CD4-positive, alpha-beta memory T cell (primary cell): ENCODE data around the gene PTPA. TPM values are rescaled to one million over a fixed set of nuclear protein-coding genes. Genes with fewer than 3 reads are reported as not detected.

Experiments
- CTCF ChIA-PET: fragments of 350-600 bp; sonication (Branson Sonifier 250); formaldehyde crosslinking; loops from one replicate; lab custom pipeline; 2021; ENCODE audit warnings: inconsistent platforms; ENCODE audit not compliant: partially characterized antibody; lab: Charles Lee
- POLR2A ChIA-PET: fragments of 350-600 bp; sonication (Branson Sonifier 250); formaldehyde crosslinking; loops from one replicate; lab custom pipeline; 2021; ENCODE audit not compliant: partially characterized antibody; lab: Charles Lee
- DNase-seq, 5 donors: peaks; one replicate each; pipeline versions ENCODE4 v3.0.0 to v3.0.0-alpha.2; 2020 to 2022; ENCODE audit warnings: mixed read lengths in 1 of 5
- H3K27ac ChIP-seq: one replicate; pipeline ENCODE4 v1.7.0; 2013; ENCODE audit warnings: low read depth, low read length
- H3K27me3 ChIP-seq: 2 replicates; pipeline ENCODE4 v1.7.0; 2013; ENCODE audit warnings: mild to moderate bottlenecking, low read length, moderate library complexity; ENCODE audit not compliant: insufficient read depth
- H3K36me3 ChIP-seq: 2 replicates; pipeline ENCODE4 v1.7.0; 2013; ENCODE audit warnings: mild to moderate bottlenecking, low read length, moderate library complexity; ENCODE audit not compliant: insufficient read depth
- H3K4me1 ChIP-seq: 2 replicates; pipeline ENCODE4 v1.7.0; 2013; ENCODE audit warnings: mild to moderate bottlenecking, low read length, moderate library complexity; ENCODE audit not compliant: insufficient read depth
- H3K4me3 ChIP-seq, 2 donors: one replicate each; pipeline ENCODE4 v1.7.0; 2013; ENCODE audit warnings: low read length in 2 of 2, mild to moderate bottlenecking in 1 of 2
- H3K9me3 ChIP-seq, 2 donors: one replicate each; pipeline ENCODE4 v1.7.0; 2013; ENCODE audit warnings: low read length in 2 of 2, control low read depth in 1 of 2; ENCODE audit not compliant: control insufficient read depth in 1 of 2
- H3K27ac Mint-ChIP-seq, 7 donors: one replicate each; pipeline ENCODE4 v1.8.0; 2020 to 2021; ENCODE audit warnings: mixed read lengths in 7 of 7, mild to moderate bottlenecking in 6 of 7, inconsistent platforms in 3 of 7, moderate library complexity in 3 of 7
- H3K27me3 Mint-ChIP-seq, 2 donors: one replicate each; pipeline ENCODE4 v1.8.0; 2020 to 2021; ENCODE audit warnings: mixed read lengths in 2 of 2
- H3K36me3 Mint-ChIP-seq, 2 donors: one replicate each; pipeline ENCODE4 v1.8.0; 2020 to 2021; ENCODE audit warnings: mixed read lengths in 2 of 2, inconsistent platforms in 1 of 2, mild to moderate bottlenecking in 1 of 2
- H3K4me1 Mint-ChIP-seq, 4 donors: one replicate each; pipeline ENCODE4 v1.8.0; 2020 to 2021; ENCODE audit warnings: mixed read lengths in 4 of 4, mild to moderate bottlenecking in 1 of 4
- H3K4me3 Mint-ChIP-seq, 8 donors: one replicate each; pipeline ENCODE4 v1.8.0; 2020 to 2021; ENCODE audit warnings: mixed read lengths in 8 of 8, mild to moderate bottlenecking in 7 of 8, moderate library complexity in 6 of 8, inconsistent platforms in 3 of 8
- H3K9me3 Mint-ChIP-seq, 8 donors: one replicate each; pipeline ENCODE4 v1.8.0; 2020 to 2021; ENCODE audit warnings: mixed read lengths in 8 of 8, mild to moderate bottlenecking in 5 of 8, inconsistent platforms in 3 of 8, moderate library complexity in 1 of 8
- intact Hi-C: fragments of 100-400 bp; cut with micrococcal nuclease; formaldehyde crosslinking; loops from one replicate; pipeline ENCODE4 v1.15.1; 2023
- polyA plus RNA-seq, 2 donors: library from polyadenylated mRNA; unstranded; fragments of 300-500 nt; fragmentation: Illumina TruSeq; gene quantifications; one replicate each; pipeline ENCODE4 v1.2.3, GENCODE V29; 2021
- total RNA-seq, 2 experiments: library from RNA; stranded (reverse); gene quantifications; one replicate each; pipeline ENCODE4 v1.2.3, GENCODE V29; 2021

The PTPA gene
- total and polyA plus RNA-seq, 4 experiments from 2014 or later: 10.8 to 51.3 (median 31.5) TPM

DNA sequence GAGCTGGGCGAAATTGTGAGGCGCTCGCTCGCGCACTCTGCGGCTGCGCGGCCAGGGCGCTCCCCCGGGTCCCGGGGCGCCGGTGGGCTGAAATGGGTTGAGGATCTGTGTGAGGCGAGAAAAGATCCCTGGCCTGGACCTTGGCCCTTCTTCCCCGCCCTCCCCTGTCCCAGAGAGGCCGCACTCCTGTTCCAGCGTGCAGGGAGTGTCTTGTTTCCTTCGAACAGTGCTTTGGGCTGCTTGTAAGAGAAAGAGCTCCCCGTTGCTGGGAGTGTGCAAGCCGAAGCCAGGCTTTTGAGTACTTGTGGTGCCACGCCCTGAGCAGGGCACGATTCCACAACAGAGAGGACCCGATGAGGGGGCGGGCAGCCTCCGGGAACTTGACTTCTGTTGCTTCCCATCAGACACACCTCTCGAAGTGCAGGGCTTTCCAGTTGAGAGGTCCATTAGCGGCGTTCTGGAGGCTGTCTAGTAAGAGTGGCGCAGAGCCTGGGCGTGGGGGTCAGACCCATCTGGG lies 29.8 kb upstream of the PTPA start:
- peaks cover 0 to 8% of the 10 kb centered on the region in 2 donors for H3K36me3 Mint-ChIP-seq
- Histone ChIP-seq H3K4me3 (peak overlapping the region; percentile 75 to 88), H3K27ac (peak overlapping the region; percentile 69), H3K4me1 (peaks cover 23% of the 10 kb centered on the region), H3K27me3 (no peaks in the 10 kb centered on the region), H3K9me3 (no peaks in the 10 kb centered on the region), H3K36me3 (peaks cover 16% of the 10 kb centered on the region)
- POLR2A ChIA-PET: interaction anchor here (0.8 to 2.4 kb wide), 18 partner anchors 9 to 831 kb away, joined by 3 to 22 read pairs (median 4); partner anchors contain the start of genes CRAT, MIGA2, PTPA and SH3GLB2
- peak overlapping the region; percentile 24 to 97 (median 75) for H3K27ac Mint-ChIP-seq
- peak overlapping the region; percentile 86 to 96 (median 92) for H3K4me3 Mint-ChIP-seq
- H3K9me3 Mint-ChIP-seq: peaks cover 0 to 4% (median 0%) of the 10 kb centered on the region in 8 donors
- no peak for DNase-seq
- intact Hi-C loops: loop anchor here (1.0 to 2.0 kb wide), 3 partner anchors 30 to 53 kb away; partner anchors contain the start of genes MIGA2, PTPA and SH3GLB2
- peaks cover 6 to 37% (median 24%) of the 10 kb centered on the region in 4 donors for H3K4me1 Mint-ChIP-seq
- no peaks in the 10 kb centered on the region for H3K27me3 Mint-ChIP-seq
- CTCF ChIA-PET: interaction anchor here (1.5 kb wide), 1 partner anchor 59 kb away, joined by 5 read pairs; no protein-coding TSS in a partner anchor

DNA sequence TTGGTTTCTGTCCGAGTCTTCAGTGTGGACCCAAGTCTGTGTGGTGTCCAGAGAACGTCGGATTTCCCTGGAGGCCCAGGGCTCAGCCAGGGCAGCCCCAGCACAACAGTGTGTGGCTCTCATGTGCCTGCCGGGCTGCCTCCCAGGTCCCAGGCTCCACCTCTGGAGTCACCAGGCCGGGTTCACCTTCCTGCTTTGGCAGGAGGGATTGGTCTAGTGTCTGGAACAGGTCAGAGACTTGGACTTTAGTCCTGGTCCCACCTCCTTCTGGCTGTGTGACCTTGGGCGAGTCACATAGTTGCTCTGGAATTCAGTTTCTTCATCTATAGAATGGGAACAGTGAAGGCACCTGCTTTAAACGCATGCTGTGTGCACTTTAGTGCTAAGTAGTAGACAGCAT lies 27.1 kb upstream of the PTPA start:
- H3K27ac Mint-ChIP-seq: no peak overlapping the region
- Histone ChIP-seq H3K9me3 (no peaks in the 10 kb centered on the region), H3K36me3 (peaks cover 29% of the 10 kb centered on the region), H3K27me3 (no peaks in the 10 kb centered on the region), H3K4me1 (peaks cover 23% of the 10 kb centered on the region), H3K27ac (no peak overlapping the region), H3K4me3 (no peak overlapping the region)
- peaks cover 10 to 17% of the 10 kb centered on the region in 2 donors for H3K36me3 Mint-ChIP-seq
- ChIA-PET POLR2A (interaction anchor here (0.5 kb wide), 1 partner anchor 119 kb away, joined by 3 read pairs; no protein-coding TSS in a partner anchor), CTCF (no interaction called here)
- intact Hi-C loops: no loop called here
- peak overlapping the region in 1 of 8 donors; percentile 12 for H3K4me3 Mint-ChIP-seq
- H3K9me3 Mint-ChIP-seq: peaks cover 0 to 2% (median 0%) of the 10 kb centered on the region in 8 donors
- H3K27me3 Mint-ChIP-seq: no peaks in the 10 kb centered on the region
- peaks cover 6 to 37% (median 24%) of the 10 kb centered on the region in 4 donors for H3K4me1 Mint-ChIP-seq
- peak in 1 of 5 donors; percentile 6 for DNase-seq

DNA sequence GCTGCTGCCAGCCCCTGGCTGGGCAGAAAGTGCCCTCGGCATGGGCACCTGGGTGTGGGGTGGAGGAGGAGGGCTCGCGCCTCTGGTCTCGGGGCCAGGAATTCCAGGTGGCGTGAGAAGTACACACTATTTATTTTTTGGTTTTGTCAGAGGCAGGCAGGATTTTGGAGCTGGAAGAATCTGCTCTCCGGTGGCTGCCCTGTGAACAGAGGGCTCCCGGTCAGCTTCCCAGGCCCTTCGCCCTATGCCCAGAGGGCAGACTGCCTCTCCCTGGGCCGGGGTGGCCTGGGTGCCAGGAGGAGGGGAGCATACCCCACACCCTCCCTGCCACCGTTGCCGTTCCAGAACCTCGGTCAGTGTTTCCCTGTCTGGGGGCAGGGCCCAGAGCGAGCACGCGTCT lies 22.0 kb upstream of the PTPA start:
- Histone ChIP-seq H3K4me3 (no peak overlapping the region), H3K27ac (no peak overlapping the region), H3K36me3 (peaks cover 37% of the 10 kb centered on the region), H3K4me1 (no peaks in the 10 kb centered on the region), H3K9me3 (no peaks in the 10 kb centered on the region), H3K27me3 (no peaks in the 10 kb centered on the region)
- Mint-ChIP-seq H3K27ac (no peak overlapping the region), H3K27me3 (no peaks in the 10 kb centered on the region), H3K4me3 (no peak overlapping the region), H3K4me1 (peaks cover 0 to 5% (median 0%) of the 10 kb centered on the region in 4 donors), H3K36me3 (peaks cover 18 to 24% of the 10 kb centered on the region in 2 donors), H3K9me3 (no peaks in the 10 kb centered on the region)
- CTCF ChIA-PET: no interaction called here
- POLR2A ChIA-PET: no interaction called here
- peak in 1 of 5 donors; percentile 5 for DNase-seq
- intact Hi-C loops: no loop called here

DNA sequence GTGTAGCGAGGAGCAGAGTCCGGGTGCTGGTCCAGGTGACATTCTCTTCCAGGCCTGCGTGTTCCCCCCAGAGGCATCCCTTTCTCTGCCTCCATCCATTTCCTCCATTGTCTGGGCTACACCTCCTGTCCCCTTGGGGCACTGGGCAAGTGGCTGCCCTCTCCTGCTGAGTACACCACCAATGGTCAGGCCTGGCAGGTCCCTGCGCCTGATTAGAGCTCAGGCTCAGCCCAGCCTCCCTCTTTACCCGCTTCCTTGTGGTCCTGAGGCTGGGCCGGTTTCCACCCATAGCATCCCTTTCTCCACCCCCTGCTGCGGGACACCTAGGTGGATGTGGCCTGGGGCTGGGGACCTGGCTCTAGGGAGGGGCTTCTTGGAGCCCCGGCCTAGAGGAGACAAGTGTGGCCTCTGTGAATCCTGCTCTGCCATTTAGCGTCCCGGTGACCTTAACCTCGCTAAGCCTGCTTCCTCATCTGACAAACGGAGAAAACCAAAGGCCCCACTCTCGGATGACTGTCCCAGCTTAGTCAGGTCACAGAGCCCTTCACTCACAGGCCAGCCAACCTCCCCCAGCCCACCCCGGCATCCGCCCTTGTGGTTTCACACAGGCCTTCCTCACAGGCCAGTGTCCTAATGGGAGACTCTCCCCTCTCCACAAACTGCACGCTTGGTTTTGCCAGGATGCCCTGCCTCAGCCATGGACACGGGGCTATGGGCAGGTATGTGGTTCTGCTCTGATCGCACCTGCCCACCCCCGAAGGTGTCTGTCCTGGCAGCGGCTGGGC lies 17.4 kb upstream of the PTPA start:
- no peaks in the 10 kb centered on the region for H3K4me1 Mint-ChIP-seq
- H3K27ac Mint-ChIP-seq: peak overlapping the region in 2 of 7 donors; percentile 15 to 68
- Histone ChIP-seq H3K4me3 (no peak overlapping the region), H3K27me3 (no peaks in the 10 kb centered on the region), H3K9me3 (no peaks in the 10 kb centered on the region), H3K27ac (no peak overlapping the region), H3K4me1 (no peaks in the 10 kb centered on the region), H3K36me3 (peaks cover 9% of the 10 kb centered on the region)
- peaks cover 9 to 10% of the 10 kb centered on the region in 2 donors for H3K36me3 Mint-ChIP-seq
- no peaks in the 10 kb centered on the region for H3K27me3 Mint-ChIP-seq
- no peaks in the 10 kb centered on the region for H3K9me3 Mint-ChIP-seq
- CTCF ChIA-PET: interaction anchor here (1.6 kb wide), 1 partner anchor 38 kb away, joined by 3 read pairs; no protein-coding TSS in a partner anchor
- POLR2A ChIA-PET: interaction anchor here (2.5 kb wide), 1 partner anchor 13 kb away, joined by 10 read pairs; the partner anchor contains the start of gene DOLPP1
- DNase-seq: peak in 1 of 5 donors; percentile 30
- intact Hi-C loops: no loop called here
- no peak overlapping the region for H3K4me3 Mint-ChIP-seq

DNA sequence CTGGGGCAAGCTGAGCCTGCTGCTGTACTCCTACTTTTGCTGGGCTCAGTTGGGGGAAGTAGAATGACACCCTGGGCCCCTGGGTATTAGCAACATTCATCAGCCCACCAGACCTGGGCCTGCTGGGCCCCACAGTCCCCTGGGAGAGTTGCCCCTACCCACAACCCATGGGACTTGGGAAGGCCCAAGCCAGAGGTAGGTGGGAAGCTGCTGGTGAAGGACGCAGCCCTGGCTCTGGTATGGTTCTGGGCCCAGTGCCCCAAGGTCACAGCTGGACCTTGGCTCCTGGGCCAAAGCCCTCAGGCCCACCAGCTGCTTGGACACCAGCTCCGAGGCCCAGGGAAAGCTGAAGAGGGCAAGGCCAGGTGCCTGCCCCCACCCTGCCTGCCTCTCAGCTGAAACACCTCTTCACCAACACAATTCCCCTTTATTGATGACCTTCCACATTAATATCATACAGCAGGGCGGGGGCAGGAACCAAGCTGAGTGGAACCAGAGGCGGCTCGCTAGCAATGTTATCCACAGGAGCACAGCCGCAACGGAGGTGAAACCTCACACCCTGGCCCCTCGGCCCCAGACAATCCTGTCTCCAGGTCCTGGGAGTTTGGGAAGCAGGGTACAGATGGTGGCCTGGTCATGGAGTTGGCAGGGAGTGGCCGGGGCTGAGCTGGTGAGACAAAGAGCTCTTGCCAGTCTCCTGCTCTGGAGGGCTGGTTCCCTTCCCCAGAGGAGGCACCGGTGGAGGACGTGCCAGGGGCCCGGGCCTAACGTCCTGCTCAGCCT lies 16.6 kb upstream of the PTPA start:
- no peaks in the 10 kb centered on the region for H3K27me3 ChIP-seq
- Mint-ChIP-seq H3K4me3 (no peak overlapping the region), H3K9me3 (no peaks in the 10 kb centered on the region), H3K4me1 (no peaks in the 10 kb centered on the region), H3K27me3 (no peaks in the 10 kb centered on the region), H3K36me3 (peaks cover 7 to 9% of the 10 kb centered on the region in 2 donors), H3K27ac (peak overlapping the region in 1 of 7 donors; percentile 79)
- peak in 1 of 5 donors; percentile 8 for DNase-seq
- POLR2A ChIA-PET: interaction anchor here (2.5 kb wide), 1 partner anchor 14 kb away, joined by 10 read pairs; the partner anchor contains the start of gene DOLPP1
- H3K36me3 ChIP-seq: peaks cover 6% of the 10 kb centered on the region
- H3K4me3 ChIP-seq: no peak overlapping the region
- no peaks in the 10 kb centered on the region for H3K9me3 ChIP-seq
- H3K27ac ChIP-seq: no peak overlapping the region
- intact Hi-C loops: no loop called here
- CTCF ChIA-PET: interaction anchor here (1.6 kb wide), 1 partner anchor 37 kb away, joined by 3 read pairs; no protein-coding TSS in a partner anchor
- no peaks in the 10 kb centered on the region for H3K4me1 ChIP-seq

DNA sequence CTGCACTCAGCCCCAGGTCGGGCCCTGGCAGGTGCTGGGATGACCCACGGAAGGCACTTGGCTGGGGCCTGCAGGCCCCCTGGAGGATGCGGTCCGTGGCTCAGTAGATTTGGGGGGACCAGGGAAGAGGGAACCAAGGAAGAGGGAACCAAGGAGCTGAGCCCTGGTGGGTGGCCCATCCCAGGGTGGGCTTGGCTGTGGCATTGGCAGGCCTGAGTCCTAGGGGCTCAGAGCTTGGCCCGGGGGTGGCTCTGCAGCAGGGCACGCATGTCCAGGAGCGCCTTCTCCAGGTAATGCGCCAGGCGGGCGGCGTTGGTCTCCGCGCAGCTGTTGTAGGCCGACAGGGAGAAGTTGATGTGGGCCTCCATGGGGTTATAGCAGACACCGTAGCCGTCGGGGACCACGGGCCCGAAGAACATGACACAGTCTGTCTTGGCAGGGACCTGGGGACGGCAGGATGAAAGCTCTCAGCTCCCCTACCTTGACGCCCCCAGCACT lies 16.0 kb upstream of the PTPA start:
- ChIA-PET CTCF (interaction anchor here (1.6 kb wide), 1 partner anchor 36 kb away, joined by 3 read pairs; no protein-coding TSS in a partner anchor), POLR2A (interaction anchor here (2.5 kb wide), 1 partner anchor 14 kb away, joined by 10 read pairs; the partner anchor contains the start of gene DOLPP1)
- Mint-ChIP-seq H3K27me3 (no peaks in the 10 kb centered on the region), H3K27ac (peak overlapping the region in 1 of 7 donors; percentile 79), H3K4me3 (no peak overlapping the region), H3K36me3 (peaks cover under 1 to 3% of the 10 kb centered on the region in 2 donors), H3K4me1 (no peaks in the 10 kb centered on the region), H3K9me3 (no peaks in the 10 kb centered on the region)
- Histone ChIP-seq H3K27ac (no peak overlapping the region), H3K9me3 (no peaks in the 10 kb centered on the region), H3K36me3 (no peaks in the 10 kb centered on the region), H3K27me3 (no peaks in the 10 kb centered on the region), H3K4me1 (no peaks in the 10 kb centered on the region), H3K4me3 (no peak overlapping the region)
- intact Hi-C loops: no loop called here
- DNase-seq: no peak
